Measurements from ENCODE around the gene ST6GALNAC4. TPM values are rescaled to one million over a fixed set of nuclear protein-coding genes. Genes with fewer than 3 reads are reported as not detected.
"Not testable (repeated sequence)": the region's sequence is repeated elsewhere in the genome, so short reads cannot be mapped to it uniquely, and the experiment has no call there.

The ST6GALNAC4 gene
- total RNA-seq, 4 donors from 2014 or later = 16.7 to 66.1 (median 47.3) TPM

- TF ChIP-seq CTCF (IDR thresholded peaks at IDR 0.05) (no peak), POLR2A (IDR thresholded peaks at IDR 0.05) (no peak), POLR2AphosphoS5 (IDR thresholded peaks at IDR 0.05) (no peak), EP300 (IDR thresholded peaks at IDR 0.05; ENCODE audit: low read depth) (no peak)
- H3K9me3 ChIP-seq = no peaks in the 10 kb centered on the region
- no peak overlapping the region for H3K4me3 ChIP-seq
- intact Hi-C loops (cut with DNase I; ENCODE audit: low total_unique reads) = no loop called here
- WGBS, 2 donors (ENCODE audit: low coverage in 1 of 2) = 72% methylated on average over 15 of the region's 15 CpGs; no CpG with 5 or more reads in 1 of the 2 donors
- no peak for DNase-seq
- H3K27me3 ChIP-seq = no peaks in the 10 kb centered on the region
- no peak overlapping the region for H3K27ac ChIP-seq
- no peaks in the 10 kb centered on the region for H3K4me1 ChIP-seq
- in situ Hi-C loops (cut with MboI; ENCODE audit: low pct_ligation_motif_present in 1 of 4, low pct_unique_long_range_greater_than_20kb in 1 of 4, low sequenced_read_pairs in 3 of 4) = no loop called here
- peaks cover 0 to 12% (median 5%) of the 10 kb centered on the region in 4 donors for H3K36me3 ChIP-seq
Observed at GRCh38 chr9:127884976-127885490, 31.8 kb downstream of the ST6GALNAC4 start.

- Histone ChIP-seq H3K36me3 (peaks cover 0 to 12% (median 5%) of the 10 kb centered on the region in 4 donors), H3K27me3 (no peaks in the 10 kb centered on the region), H3K27ac (no peak overlapping the region), H3K4me1 (no peaks in the 10 kb centered on the region), H3K4me3 (no peak overlapping the region), H3K9me3 (no peaks in the 10 kb centered on the region)
- in situ Hi-C loops (cut with MboI; ENCODE audit: low pct_ligation_motif_present in 1 of 4, low pct_unique_long_range_greater_than_20kb in 1 of 4, low sequenced_read_pairs in 3 of 4) (no loop called here), intact Hi-C loops (cut with DNase I; ENCODE audit: low total_unique reads) (no loop called here)
- TF ChIP-seq POLR2A (IDR thresholded peaks at IDR 0.05) = no peak
- TF ChIP-seq CTCF (IDR thresholded peaks at IDR 0.05) = no peak
- TF ChIP-seq EP300 (IDR thresholded peaks at IDR 0.05; ENCODE audit: low read depth) = no peak
- TF ChIP-seq POLR2AphosphoS5 (IDR thresholded peaks at IDR 0.05) = no peak
- WGBS, 2 donors (ENCODE audit: low coverage in 1 of 2) = 49% methylated on average over 11 of the region's 11 CpGs; no CpG with 5 or more reads in 1 of the 2 donors
- no peak for DNase-seq
Observed at GRCh38 chr9:127884427-127884911, 32.4 kb downstream of the ST6GALNAC4 start.

- no peaks in the 10 kb centered on the region for H3K27me3 ChIP-seq
- DNase-seq = no peak
- WGBS, 2 donors (ENCODE audit: low coverage in 1 of 2) = 88% methylated on average over 7 of the region's 7 CpGs; no CpG with 5 or more reads in 1 of the 2 donors
- no peak overlapping the region for H3K27ac ChIP-seq
- TF ChIP-seq EP300 (IDR thresholded peaks at IDR 0.05; ENCODE audit: low read depth) (no peak), CTCF (IDR thresholded peaks at IDR 0.05) (no peak), POLR2AphosphoS5 (IDR thresholded peaks at IDR 0.05) (no peak), POLR2A (IDR thresholded peaks at IDR 0.05) (no peak)
- no peaks in the 10 kb centered on the region for H3K9me3 ChIP-seq
- in situ Hi-C loops (cut with MboI; ENCODE audit: low pct_ligation_motif_present in 1 of 4, low pct_unique_long_range_greater_than_20kb in 1 of 4, low sequenced_read_pairs in 3 of 4) = no loop called here
- no peaks in the 10 kb centered on the region for H3K4me1 ChIP-seq
- no peak overlapping the region for H3K4me3 ChIP-seq
- peaks cover 0 to 12% (median 5%) of the 10 kb centered on the region in 4 donors for H3K36me3 ChIP-seq
- intact Hi-C loops (cut with DNase I; ENCODE audit: low total_unique reads) = no loop called here
Observed at GRCh38 chr9:127883959-127884358, 32.9 kb downstream of the ST6GALNAC4 start.

GRCh38 chr9:127881715-127882114 lies 35.1 kb downstream of the ST6GALNAC4 start:
- H3K9me3 ChIP-seq; H3K27ac ChIP-seq; in situ Hi-C loops (cut with MboI; ENCODE audit: low pct_ligation_motif_present in 1 of 4, low pct_unique_long_range_greater_than_20kb in 1 of 4, low sequenced_read_pairs in 3 of 4); H3K4me3 ChIP-seq; H3K36me3 ChIP-seq; H3K27me3 ChIP-seq; DNase-seq; intact Hi-C loops (cut with DNase I; ENCODE audit: low total_unique reads): not testable (repeated sequence)
- H3K4me1 ChIP-seq = peaks cover 10 to 12% (median 12%) of the 10 kb centered on the region in 4 donors
- WGBS, 2 donors (ENCODE audit: low coverage in 1 of 2) = 77 to 78% methylated on average over 3 of the region's 3 CpGs

- DNase-seq = no peak
- Histone ChIP-seq H3K27ac (no peak overlapping the region), H3K4me3 (no peak overlapping the region), H3K36me3 (no peaks in the 10 kb centered on the region), H3K4me1 (peaks cover 23 to 28% (median 27%) of the 10 kb centered on the region in 4 donors), H3K27me3 (no peaks in the 10 kb centered on the region), H3K9me3 (no peaks in the 10 kb centered on the region)
- intact Hi-C loops (cut with DNase I; ENCODE audit: low total_unique reads) (no loop called here), in situ Hi-C loops (cut with MboI; ENCODE audit: low pct_ligation_motif_present in 1 of 4, low pct_unique_long_range_greater_than_20kb in 1 of 4, low sequenced_read_pairs in 3 of 4) (no loop called here)
- no peak for TF ChIP-seq CTCF (IDR thresholded peaks at IDR 0.05)
- WGBS, 2 donors (ENCODE audit: low coverage in 1 of 2) = 68 to 70% methylated on average over 2 to 8 of the region's 8 CpGs
Observed at GRCh38 chr9:127880143-127880542, 36.7 kb downstream of the ST6GALNAC4 start.

All from transverse colon (tissue), 4 donors.